ENCODE measurements around the gene CASZ1.

CASZ1 gene

GRCh38 chr1:10685196-10685807 is 111.1 kb downstream of the CASZ1 start:
- DNase-seq (ENCODE audit: low read depth) = no peak

DNA sequence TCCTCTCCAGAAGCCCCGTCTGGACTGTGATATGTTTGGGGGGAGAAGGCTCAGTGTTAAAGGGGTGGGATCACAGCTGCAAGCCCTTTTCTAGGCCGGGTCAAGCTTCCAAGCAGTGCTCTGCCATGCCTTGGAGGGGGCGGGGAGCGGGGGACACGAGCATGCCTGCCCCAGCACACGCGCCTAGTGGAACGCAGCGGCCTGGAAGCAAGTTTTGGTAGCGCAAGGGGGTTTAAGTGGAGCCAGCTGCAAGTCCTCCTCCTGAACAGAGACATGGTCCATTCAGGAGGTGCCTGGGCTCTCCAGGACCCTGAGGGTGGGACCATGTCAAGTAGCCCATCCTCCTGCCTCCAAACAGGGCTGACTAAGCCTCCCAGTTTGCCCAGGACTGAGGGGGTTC is 112.2 kb downstream of the CASZ1 start:
- no peak for DNase-seq (ENCODE audit: low read depth)

GRCh38 chr1:10682449-10683309 is 113.8 kb downstream of the CASZ1 start:
- no peak for DNase-seq (ENCODE audit: low read depth)

- no peak for DNase-seq (ENCODE audit: low read depth)
These were observed 114.4 kb downstream of the CASZ1 start for GRCh38 chr1:10682108-10682445.

DNA sequence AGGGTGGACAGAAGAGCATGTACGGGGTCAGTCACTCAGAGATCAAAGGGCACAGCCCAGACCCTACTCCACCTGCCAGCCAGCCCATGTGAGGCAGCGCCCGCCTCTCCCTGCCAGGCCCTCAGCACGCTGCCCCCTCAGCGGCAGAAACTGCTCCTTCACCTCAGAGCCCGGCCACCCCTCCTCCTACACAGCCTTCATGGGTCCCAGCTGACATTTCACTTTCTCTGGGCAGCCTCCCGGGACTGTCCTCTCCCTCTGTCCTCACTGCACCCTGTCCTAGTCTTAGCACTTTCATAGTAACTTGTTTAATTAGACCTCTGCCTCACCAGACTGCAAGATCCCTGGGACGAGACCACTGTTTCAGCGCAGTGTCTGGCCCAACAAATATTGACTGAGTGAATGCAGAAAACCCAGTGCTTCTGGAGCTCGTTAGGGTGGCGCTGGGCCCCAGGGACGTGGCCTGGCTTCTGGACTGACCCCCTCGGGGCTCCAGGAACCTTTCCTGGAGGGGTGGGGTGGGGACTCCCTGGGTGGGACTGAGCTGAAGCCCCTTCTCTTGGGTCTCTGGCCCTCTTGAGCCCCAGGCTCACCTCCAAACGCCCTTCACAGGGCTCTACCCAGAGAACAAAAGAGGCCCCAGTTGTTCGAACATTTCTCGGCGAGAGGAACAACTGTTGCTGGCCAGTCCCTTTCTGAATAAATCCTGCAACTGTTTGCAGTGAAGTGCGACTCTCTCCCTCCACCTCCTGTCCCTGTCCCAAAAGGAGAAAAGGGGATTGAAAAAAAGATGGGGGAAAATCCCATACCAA is 114.9 kb downstream of the CASZ1 start:
- no peak for DNase-seq (ENCODE audit: low read depth)

- DNase-seq (ENCODE audit: low read depth) = no peak
These were observed 116.0 kb downstream of the CASZ1 start for GRCh38 chr1:10680487-10680886.

GRCh38 chr1:10679496-10680220 is 116.8 kb downstream of the CASZ1 start:
- DNase-seq (ENCODE audit: low read depth) = no peak

DNA sequence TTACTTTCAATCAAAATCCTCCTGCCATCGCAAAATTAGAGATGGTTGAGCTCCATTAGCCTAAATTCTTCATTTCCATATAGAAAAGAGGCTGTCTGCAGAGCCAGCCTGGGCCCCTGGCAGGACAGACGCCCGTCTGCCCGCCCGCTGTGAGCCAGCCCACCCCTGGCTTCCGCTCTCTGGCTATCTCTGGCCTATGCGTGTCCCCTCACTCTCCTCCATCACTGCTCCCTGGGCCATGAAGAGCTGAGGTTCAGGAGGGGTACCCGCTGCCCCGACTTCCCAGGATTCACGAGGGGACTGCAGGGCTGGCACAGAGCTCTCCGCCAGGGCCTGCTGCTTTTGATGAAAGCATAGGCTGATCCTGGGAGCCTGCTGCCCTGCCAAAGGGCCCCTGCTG is 117.6 kb downstream of the CASZ1 start:
- DNase-seq (ENCODE audit: low read depth) = no peak

- DNase-seq (ENCODE audit: low read depth) = no peak
These were observed 118.0 kb downstream of the CASZ1 start for GRCh38 chr1:10678402-10678801.

- DNase-seq (ENCODE audit: low read depth) = no peak
These were observed 118.7 kb downstream of the CASZ1 start for GRCh38 chr1:10677491-10678391.

- DNase-seq (ENCODE audit: low read depth) = no peak
These were observed 119.5 kb downstream of the CASZ1 start for GRCh38 chr1:10676963-10677362.

GRCh38 chr1:10675813-10676212 is 120.6 kb downstream of the CASZ1 start:
- DNase-seq (ENCODE audit: low read depth) = no peak

DNA sequence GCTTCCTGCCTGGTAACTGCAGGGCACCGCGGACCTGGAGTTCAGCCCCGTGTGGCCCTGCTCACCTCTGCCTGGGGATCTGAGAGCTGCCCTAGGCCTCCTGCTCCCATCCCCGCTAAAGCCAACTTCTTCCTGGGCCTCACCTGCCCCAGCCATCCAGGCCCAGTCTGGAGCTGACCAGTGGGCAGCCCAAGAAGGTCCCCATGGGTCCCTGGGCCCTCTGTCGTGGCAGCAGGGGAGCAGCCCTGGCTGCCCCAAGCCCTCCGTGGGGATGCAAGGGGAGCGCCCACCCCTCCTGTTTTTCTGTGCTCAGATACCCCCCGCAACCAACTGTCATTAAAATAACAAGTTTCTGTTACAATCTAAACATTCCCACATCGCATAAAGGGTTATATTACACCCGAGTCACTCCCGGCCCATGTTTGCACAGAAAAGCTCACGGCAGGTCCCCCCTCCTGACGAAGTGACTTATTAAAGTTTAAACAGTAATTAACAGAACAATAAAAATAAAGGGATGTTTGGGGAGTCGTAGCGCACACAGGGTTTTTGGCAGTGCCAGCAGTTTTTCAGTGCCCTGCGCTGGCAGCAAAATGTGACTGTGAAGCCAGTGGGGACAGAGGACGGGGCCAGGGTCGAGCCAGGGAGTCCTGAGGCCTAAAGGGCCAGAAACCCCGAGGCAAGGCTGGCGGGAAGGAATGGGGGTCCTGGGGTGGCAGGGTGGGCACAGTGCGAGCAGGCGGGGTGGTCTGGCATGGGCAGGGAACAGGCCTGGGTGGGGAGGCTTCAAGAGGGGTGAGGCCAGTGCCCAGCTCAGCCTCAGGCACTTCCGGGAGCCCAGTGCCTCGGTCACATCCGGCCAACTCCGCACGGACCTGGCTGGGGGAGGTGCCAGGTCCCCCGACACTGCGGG is 121.5 kb downstream of the CASZ1 start:
- no peak for DNase-seq (ENCODE audit: low read depth)

DNA sequence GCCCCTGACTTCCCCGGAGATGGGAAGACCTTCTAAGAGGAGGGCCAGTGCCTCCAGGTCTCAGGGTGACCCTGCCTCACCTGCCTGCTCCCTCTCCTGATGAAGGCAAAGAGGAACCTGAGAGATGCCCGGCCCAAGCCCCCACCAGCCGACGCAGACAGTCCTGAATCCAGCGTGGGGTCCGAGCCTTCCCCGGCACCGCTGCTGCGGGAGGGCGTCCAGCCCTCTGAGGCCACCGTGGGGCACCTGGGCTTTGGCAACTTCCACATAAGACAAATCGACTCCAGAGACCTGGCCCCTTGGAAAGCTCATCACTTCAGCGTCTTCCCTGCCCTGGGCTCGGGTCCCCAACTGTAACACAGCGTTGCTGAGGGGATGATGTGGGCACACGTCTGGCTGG is 122.2 kb downstream of the CASZ1 start:
- no peak for DNase-seq (ENCODE audit: low read depth)

- DNase-seq (ENCODE audit: low read depth) = no peak
These were observed 123.2 kb downstream of the CASZ1 start for GRCh38 chr1:10673109-10673711.

DNA sequence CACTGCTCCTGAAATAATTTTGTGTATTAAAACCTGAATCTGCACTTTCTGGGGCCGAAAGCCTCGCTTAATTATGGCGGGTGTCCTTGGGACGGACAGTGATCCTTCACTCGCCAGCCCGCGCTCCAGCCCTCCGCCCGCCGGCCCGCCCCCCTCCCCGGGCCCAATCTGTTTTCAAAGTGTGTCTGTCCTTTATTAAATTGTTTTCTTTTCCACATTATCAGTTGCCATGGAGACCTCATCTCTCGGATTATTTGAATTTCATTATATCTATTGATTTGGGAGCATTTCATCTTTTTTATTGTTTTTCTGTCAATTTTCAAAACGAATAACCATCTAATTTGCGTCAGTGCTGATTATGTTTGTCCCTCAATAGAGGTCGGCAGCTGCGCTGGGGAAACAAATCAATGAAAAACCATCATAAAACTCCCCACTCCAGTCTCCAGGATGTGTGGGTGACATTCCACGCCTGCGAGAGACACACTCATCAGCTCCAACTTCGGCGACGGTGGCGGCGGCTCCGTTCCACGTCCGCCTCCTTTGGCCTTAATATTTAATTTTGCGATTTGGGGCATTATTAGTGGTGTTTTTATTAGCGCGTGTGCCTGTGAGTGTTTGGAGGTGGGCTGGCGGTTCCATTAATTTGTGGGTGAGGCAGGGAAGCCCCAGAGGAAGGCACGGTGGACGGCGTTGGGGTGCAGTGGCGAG is 123.9 kb downstream of the CASZ1 start:
- DNase-seq (ENCODE audit: low read depth) = no peak

GRCh38 chr1:10671622-10672342 is 124.7 kb downstream of the CASZ1 start:
- DNase-seq (ENCODE audit: low read depth) = no peak

- no peak for DNase-seq (ENCODE audit: low read depth)
These were observed 125.4 kb downstream of the CASZ1 start for GRCh38 chr1:10671090-10671489.

Data from stimulated activated CD8-positive, alpha-beta memory T cell treated with anti-CD3 and anti-CD28 coated beads, Interleukin-12 subunit alpha, Interleukin-12 subunit beta, amount 100 ng/mL, for 4 hours (primary cell).